IPS-NIHi11 (cell line): Measurements from ENCODE around the gene MDGA2.
A peak's percentile ranks its signal among the peaks of the same experiment; 100 is the strongest.

Experiments
- DNase-seq: peaks from one replicate; pipeline ENCODE4 v3.0.0; 2012; ENCODE audit warnings: mixed read lengths, low spot score

MDGA2 gene

DNA sequence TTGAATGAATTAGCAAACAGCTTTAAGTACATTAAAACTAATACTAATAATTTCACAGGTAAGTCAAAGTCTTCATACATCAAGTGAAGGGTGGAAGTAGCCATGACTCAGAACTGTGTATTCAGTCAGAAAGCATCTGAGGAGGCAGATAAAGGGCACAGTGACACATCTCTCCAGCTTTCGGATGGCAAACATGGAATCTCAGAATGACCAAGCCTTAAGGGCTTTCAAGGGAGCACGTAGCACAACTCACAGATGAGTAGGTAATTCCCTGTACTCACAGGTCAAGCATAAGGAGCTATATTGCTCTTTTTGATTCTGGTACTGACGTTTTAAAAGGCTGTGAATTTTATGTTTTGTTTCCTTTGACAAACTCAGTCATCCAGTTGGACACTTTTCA lies 56.0 kb downstream of the MDGA2 start:
- DNase-seq, result no peak

DNA sequence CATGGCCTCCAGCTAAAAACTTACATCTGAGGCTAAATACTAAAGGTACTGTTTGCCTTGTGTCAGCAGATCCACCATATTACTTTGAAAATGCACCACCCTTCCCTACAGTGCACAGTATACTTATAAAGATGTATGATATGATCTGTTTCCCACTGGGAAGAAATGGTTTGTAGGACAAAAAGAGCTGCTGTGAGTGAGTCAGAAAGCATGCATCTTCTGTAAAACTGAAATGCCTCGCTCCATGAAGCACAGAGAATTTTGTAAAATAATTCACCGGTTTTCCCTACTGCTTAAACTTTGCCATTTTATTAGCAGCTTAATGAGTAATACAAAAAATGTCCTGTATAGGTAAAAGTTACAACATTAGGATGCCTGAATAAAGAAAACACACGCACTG lies 68.8 kb downstream of the MDGA2 start:
- DNase-seq, result no peak

DNA sequence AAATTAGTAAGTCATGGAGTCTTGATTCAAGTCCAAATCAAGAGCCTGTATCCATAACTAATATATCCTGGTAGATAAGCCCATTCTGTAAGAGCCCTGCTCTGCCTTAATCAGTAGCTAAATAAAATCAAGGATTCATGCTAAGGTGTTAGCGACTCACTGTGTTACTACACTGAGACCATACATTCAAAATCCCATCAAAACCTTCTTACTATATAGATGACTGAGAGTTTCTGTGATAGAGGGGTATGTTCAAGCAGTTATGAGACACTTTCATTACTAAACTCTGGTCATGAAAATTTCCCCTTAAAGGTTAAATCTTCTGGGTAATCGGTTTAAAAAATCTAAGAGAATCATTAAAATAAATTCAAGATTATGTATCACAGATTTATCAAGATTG lies 78.5 kb downstream of the MDGA2 start:
- DNase-seq, result no peak

DNA sequence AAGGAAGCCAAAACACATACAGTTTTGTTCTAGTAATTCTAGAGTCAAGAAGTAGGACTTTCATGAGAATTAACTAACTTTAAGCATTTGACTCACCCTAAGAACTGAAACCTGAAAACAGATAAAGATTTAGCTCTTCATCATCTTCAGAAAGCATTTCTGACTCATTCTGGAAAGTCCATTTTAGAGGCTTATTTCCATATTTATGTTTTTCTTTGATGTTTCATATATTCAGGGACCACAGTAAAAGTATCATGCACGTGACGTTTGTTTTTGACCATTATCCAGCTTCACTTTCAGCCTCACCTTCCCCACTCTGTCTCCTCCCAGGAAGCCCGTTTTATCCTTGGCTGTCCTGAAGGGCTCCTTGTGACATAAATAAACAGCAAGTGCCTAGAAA lies 79.2 kb downstream of the MDGA2 start:
- DNase-seq, result no peak

DNA sequence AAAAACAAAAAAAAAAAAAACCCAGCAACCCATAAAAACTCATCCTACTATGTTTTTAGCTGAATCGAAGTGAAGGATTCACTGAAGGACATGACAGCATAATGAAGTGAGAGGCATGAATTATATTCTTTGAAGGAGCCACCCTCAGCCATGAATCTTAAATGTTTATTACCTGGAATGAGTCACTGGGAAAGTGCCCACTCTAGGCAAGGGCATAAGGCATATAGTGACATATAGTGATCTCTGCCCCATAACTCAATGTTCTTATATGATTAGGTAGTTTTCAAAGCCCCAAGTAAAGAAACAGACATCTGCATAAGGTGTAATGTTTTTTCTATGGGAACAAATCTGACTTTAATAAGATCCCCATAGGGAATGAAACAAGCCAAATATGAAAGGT lies 79.9 kb downstream of the MDGA2 start:
- no peak for DNase-seq

DNA sequence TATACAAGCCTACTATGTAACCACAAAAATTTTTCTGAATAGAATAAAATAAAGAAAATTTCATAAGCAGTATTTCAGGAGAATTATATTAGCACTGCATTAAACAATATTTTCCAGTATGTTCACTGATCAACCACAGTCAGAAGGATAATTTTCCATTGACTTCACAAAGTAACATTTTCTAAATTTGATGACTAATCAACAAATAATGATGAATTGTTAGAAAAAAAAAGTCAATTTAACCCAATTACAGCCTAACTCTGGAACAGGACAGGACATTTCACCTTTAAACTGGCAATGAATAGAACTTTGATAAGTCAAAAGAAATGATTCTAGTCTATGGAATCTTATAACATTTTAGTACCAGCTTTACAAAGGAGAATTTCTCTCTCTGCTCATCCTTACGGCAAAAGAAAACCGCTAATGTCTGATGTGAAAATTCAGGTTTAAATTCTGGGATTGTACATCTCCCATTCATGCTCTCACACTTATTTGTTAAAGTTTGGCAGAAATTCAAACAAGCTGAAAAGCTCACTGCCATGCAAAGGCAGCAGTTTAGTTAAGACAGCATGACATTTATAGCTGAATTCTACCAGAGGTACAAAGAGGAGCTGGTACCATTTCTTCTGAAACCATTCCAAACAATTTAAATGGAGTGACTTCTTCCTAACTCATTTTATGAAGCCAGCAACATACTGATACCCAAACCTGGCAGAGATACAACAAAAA lies 84.5 kb downstream of the MDGA2 start:
- no peak for DNase-seq

DNA sequence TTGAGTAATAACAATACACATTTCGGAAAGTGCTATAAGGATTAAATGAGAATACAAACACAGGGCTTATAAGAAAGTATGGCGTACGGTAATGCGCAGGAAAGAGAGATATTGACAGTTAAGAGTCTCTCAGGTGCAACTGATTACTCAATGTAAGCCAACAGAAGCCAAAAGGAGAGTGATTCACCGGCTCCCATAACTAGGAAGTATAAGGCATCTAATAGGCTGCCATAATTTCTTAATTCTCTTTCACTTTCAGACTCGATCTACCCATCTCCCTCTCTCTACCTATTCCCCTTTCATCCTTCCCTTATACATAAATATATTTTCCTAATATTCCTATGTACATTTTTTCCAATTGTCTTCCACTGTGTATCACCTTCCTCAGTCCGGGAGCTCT lies 90.0 kb downstream of the MDGA2 start:
- no peak for DNase-seq

DNA sequence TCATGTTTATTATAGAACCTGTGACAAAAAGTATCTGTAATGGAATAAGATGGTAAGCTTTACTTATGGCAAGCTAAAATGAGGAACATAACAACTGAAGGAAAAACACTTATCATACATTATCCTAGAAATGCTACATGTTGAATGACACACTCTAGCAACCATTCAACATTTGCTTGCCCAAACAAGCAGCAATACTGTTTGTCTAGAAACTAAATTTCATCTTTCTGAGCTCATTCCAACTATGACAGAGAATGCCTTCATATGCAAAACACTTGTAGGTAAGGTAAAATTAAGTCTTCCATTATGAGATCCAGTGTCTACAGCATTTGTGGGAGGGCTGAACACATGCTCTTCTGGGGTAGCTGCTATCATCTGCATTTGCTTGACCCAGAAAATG lies 108.1 kb downstream of the MDGA2 start:
- no peak for DNase-seq

DNA sequence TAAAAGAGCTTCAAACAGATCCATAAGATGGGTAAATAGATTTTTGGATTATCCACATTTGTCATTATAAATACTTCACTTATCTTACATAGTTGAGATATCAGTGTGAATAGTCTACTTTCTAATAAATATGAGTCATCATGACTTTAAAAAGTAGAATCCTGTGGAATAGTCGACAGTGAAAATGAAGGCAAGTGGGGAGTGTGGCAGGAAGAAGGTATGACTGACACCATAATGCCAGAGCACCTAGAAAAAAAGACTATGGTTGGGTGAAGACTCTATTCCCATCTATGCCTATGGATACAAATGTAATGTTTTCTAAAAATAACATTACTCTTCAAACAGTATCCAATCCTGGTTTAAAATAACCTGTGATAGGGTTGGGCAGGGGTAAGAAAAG lies 117.5 kb downstream of the MDGA2 start:
- DNase-seq, result no peak

DNA sequence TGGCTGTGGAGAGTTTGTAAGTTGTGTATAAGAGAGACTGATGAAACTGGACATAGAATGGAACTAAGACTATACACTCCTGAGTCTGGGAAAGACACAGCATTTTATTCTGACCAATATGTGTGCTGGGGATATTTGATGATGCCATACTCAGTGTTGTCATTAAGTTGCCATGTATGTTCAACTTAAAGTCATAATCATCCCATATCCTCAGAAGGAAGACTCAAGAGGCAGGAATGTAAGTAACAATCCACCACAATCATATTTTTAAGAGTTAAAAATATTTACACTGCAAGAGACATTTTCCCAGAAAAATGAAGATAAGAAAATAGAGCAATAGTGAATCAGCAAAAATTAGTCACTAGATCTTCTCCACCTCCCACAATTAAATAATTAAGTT lies 120.1 kb downstream of the MDGA2 start:
- DNase-seq, result no peak

DNA sequence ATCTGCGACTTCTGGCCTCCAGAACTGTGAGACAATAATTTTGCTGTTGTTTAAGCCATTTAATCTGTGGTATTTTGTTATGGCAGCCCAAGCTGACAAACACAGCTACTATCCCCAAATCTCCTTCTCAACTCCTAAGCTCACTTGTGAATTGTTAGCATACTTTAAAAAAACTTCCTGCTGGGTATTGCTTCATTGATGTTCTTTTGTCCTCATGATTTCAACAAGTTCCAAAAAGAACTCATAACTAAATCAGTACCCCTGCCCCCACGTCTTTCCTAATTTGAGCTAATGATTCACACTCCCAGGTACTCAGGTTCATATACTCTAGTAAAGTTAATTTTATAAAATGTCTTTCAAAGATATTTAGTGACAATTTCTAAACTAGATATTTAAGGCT lies 125.5 kb downstream of the MDGA2 start:
- DNase-seq, result no peak

DNA sequence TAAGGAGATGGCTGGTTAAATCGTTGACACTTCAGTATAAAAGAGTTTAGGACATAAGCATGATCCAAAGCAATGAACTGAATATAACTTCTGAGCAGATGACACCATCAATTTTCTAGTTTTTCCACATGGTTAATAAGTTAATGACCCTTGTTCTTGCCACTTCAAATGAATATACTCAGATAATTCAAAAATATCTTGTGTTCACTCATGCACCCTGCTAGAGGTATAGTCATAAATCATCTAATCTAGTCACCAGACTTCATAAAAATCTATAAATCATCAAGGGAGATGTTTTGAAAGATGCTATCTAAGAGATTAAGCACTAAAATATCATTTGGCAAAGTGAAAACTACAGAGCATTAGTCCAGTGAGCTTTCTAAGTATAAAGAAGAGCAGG lies 131.9 kb downstream of the MDGA2 start:
- no peak for DNase-seq

DNA sequence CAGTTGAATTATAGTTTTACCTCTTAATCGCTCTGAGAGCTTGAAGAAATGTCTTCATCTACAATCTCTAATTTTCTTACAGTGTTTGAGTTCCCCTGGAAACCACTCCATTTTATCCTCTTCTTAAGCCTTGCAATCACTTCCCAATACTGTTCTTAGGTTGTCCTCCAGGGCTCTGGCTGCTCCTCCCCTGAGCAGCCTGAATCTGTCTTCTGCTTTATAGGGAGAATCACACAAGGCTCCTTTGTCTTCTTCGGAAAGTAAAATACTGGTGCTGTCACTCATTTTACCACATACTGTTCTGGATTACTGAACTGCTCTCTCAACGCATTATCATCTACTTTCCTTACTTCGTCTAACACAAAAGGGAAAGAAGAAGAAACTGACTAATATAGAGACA lies 133.7 kb downstream of the MDGA2 start:
- no peak for DNase-seq

DNA sequence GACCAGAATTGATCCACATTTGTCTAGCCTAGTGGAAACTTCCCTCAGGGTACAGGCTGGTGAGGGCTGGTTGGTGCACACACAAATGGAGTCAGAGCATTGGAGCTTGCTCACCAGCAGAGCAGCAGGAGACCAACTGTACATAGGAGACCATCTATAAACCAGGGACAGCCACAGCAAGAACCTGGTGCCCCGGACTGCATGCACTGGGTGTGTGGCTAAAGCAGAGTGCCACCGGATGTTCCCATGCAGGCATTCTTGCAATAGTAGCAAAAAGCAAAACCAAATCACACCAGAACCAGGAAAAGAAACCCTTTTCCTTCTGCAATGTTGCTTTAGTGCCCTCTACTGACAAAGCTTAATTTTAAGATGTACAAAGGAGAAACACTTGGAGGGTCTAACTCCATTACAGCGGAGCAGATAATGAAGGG lies 136.4 kb downstream of the MDGA2 start:
- DNase-seq, result peak; percentile 18

DNA sequence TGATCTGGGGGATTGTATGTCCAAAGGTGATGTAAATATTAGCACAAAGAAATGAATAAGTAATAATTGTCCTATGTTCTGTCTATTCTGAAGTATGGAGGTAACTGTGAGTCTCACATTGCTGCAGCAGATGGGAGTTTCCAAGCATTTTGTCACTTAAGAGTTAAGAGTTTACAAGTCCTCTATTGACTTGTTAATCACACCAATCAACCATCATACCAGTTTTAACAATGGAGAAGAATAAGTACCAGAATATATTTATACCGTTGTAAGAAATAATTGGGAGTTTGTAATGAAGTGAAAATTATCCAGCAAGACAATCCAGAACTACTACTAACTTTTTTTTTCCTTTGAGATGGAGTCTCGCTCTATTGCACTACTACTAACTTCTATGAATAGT lies 139.1 kb downstream of the MDGA2 start:
- DNase-seq, result no peak

DNA sequence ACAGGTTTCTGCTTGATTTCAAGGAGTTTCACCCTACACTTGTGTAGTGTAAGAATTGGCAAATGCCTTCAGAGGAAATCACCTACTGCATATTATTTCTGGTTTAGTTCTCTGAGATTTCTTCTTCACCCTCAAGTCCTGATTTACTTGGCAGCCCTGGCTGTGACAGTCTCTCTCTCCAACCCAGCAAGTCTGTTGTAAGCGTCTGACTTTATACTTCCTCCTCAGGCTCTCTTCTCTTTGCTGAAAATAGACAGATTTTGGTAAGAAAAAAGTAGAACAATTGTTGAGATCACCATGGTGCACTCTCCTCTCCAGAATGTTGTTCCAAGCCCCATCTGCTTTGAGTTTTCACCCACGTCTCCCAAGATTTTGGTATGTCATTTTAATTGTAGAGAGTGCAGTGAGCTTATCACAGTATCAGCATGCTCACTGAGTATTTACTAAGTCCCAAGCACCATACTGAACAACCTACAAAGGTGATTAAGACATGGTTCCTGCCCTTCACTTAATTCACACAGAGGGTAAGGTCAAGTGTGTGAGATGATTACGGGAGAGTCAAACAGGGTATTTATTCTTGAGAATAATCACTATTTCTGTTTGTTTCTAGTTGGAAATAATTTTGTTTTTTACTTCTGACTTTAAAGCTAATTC lies 148.7 kb downstream of the MDGA2 start:
- no peak for DNase-seq

DNA sequence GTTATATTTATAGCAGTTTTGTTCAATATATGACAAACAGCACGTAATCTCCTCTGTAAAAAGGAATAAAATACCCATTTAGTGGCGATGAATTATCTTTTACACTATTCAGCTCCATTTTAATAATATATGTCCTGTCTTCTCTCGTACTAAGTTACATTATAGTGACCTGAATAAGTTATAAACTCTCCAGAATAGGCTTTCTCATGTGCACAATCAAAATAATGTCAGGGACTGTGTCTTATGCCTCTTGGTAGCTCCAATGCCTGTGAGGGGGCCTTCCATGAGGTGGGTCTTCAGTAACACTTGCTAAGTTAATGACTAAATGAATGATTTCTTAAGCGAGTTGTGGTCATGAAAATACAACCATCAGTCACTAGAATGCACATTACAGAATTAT lies 150.9 kb downstream of the MDGA2 start:
- no peak for DNase-seq

DNA sequence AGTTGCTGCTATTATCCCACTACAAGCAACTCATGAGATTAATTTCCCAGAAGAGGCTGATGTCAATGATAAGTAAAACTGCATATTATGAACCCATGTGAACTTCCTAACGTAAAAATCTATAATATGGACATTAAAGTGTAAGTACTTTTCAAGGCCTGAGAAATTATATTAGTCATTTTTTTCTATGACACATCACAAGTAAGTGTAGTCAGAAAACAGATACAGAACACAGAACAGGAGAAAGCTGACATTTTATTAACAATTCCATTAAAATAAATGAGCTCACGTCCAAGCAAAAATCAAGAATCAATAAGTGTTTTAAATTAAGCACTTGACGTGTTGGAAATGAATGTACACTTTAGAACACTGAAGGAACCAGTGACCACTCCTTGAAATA lies 155.0 kb downstream of the MDGA2 start:
- DNase-seq, result no peak

DNA sequence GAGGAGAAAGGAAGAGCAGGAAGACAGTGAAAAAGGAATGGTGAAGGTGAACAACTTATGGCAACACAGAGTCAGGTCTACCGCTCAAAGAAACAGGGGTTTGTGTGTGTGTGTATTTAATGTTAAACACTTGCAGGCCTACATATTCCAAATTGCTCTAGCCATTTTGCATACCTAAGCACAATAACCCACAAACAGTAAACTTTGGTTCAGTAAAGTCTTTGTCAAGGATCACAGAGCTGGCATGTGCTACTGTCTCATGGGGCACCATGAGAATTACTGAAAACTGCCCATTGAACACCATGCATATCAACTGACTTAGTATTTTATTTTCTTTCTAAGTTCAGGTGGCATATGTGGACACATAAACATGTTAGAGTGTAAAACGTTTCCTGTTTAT lies 163.6 kb downstream of the MDGA2 start:
- DNase-seq, result no peak

DNA sequence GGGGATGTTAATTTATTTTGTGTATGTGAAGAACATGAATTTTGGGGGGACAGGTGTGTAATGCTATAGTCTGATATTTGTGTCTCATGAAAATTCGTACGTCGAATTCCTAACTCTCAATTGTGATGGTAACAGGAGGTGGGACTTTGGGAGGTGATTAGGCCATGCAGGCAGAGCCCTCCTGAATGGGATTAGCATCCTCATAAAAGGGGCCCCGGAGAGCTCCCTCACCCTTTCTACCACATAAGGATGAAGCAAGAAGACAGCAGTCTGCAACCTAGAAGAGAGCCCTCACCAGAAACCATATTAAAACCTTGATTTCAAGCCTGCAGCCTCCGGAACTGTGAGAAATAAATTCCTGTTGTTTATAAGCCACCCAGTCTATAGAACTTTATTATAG lies 165.4 kb downstream of the MDGA2 start:
- DNase-seq, result no peak

DNA sequence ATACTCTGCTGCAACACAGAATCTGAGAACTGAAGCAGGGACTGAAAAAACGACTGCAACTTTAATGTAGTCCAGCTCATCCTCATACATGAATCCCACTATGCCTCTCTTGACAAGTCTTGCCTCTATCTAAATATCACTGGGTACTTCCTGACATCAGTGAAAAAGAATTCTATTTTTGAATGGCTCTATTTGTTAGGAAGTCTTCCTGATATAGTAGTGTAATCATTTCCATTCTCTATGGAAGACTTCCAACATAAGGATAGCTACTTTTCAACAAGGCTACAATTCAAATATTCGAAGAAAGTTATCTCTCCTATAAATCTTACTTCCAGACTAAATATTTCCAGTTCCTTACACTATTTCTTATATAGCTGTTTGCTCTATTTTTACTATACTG lies 167.5 kb downstream of the MDGA2 start:
- DNase-seq, result no peak

DNA sequence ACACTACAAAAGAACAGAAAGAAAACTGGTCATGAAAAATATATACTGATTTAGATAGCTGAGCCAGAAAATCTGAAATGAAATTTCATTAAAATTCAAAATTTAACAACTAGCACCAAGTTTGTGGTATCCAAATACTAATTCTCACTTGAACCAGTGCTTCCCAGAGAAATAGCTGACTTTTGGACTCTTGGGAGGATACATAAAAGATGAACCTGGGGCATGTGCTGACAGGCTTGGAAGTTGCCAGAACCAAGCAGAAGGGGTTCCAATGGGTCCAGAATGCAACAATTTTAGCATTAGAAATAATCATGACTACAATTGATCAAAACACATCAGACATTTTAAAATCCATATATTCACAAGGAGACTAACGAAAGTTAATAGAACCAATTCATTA lies 175.0 kb downstream of the MDGA2 start:
- DNase-seq, result no peak

DNA sequence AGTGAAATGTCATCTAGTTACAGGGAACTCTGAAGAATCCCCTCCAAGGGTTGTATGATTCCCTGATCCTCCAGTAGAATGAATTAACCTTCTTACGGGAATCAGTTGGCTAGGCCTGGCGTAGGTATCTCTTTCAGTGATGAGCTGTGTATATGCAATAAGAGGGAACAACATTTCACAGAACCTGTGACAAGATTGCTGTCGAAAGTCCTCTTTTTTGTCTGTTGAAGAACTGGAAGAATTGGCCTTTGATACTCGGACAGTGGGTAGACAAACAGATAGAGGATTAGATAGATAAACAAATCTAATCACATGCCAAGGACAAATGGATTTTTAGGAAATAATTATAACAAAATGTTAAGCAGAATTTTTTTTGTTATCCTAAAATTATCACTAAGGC lies 184.6 kb downstream of the MDGA2 start:
- DNase-seq, result no peak

DNA sequence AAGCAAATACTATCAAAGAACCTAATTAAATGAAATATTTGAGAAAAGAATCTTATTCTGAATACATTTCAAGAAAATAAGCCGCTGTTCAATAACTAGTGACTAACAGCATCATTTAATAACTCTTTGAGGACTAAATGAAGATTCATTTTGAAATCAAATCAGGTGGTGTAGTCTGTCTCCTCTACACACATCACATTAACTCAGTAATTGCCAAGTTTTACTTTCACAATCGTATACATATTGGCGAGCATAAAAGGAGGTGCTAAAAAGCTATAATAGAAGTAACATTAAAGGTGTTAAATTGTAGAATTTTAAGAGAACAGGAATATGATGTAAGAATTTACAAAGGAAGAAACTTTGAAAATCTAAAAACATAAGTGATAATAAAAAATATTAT lies 185.1 kb downstream of the MDGA2 start:
- DNase-seq, result no peak
